Spleen (tissue), 11 donors: ENCODE results near the gene GSTP1. TPM values are rescaled to one million over a fixed set of nuclear protein-coding genes. Genes with fewer than 3 reads are reported as not detected.

Source experiments
- DNase-seq: peaks from one replicate; pipeline ENCODE4 v3.0.0-alpha.2; 2020
- H3K27ac ChIP-seq, 8 donors: fragments of 200-600 bp; sonication (generic) in 7 of 8; 1 replicate in 4 of 8; 2 replicates in 4 of 8; pipeline versions ENCODE4 v1.5.0 to v1.8.0; 2016 to 2021; ENCODE audit warnings: inconsistent platforms in 4 of 8, mild to moderate bottlenecking in 4 of 8, moderate library complexity in 1 of 8
- H3K27me3 ChIP-seq, 7 donors: fragments of 200-600 bp; sonication (generic) in 6 of 7; replicated peaks in 1 of 7; 1 replicate in 4 of 7; 2 replicates in 3 of 7; pipeline versions ENCODE4 v1.5.0 to v1.8.0; 2016 to 2021; ENCODE audit warnings: inconsistent platforms in 3 of 7, mild to moderate bottlenecking in 1 of 7
- H3K36me3 ChIP-seq, 6 donors: fragments of 200-600 bp; sonication (generic) in 5 of 6; 1 replicate in 4 of 6; 2 replicates in 2 of 6; pipeline versions ENCODE4 v1.5.0 to v1.8.0; 2016 to 2021; ENCODE audit warnings: inconsistent platforms in 2 of 6
- H3K4me1 ChIP-seq, 6 donors: fragments of 200-600 bp; sonication (generic) in 5 of 6; 1 replicate in 3 of 6; 2 replicates in 3 of 6; pipeline versions ENCODE4 v1.5.0 to v1.8.0; 2016 to 2021; ENCODE audit warnings: inconsistent platforms in 3 of 6
- H3K4me3 ChIP-seq, 8 donors: fragments of 200-600 bp; sonication (generic) in 7 of 8; 1 replicate in 4 of 8; 2 replicates in 4 of 8; pipeline versions ENCODE4 v1.5.0 to v1.8.0; 2016 to 2021; ENCODE audit warnings: inconsistent platforms in 4 of 8, mild to moderate bottlenecking in 4 of 8, moderate library complexity in 2 of 8
- H3K9me3 ChIP-seq, 8 donors: fragments of 200-600 bp; sonication (generic) in 7 of 8; 1 replicate in 4 of 8; 2 replicates in 4 of 8; pipeline versions ENCODE4 v1.5.0 to v1.8.0; 2016 to 2021; ENCODE audit warnings: inconsistent platforms in 4 of 8
- POLR2A ChIP-seq, 3 donors: fragments of 450-650 bp; IDR thresholded peaks; one replicate each; pipeline ENCODE4 v1.5.1; 2017; ENCODE audit warnings: antibody characterized with exemption in 3 of 3, mild to moderate bottlenecking in 1 of 3
- POLR2AphosphoS5 ChIP-seq, 3 donors: sonication (generic); formaldehyde crosslinking; IDR thresholded peaks; one replicate each; pipeline ENCODE4 v1.5.1; 2017; ENCODE audit warnings: antibody characterized with exemption in 3 of 3
- WGBS, 5 donors: extraction: QIAGEN DNeasy Blood & Tissue Kit in 3 of 5; methylation state at CpG; one replicate each; pipeline versions ENCODE4 v1.1.5 to v1.1.7; 2013 to 2018; 5-methylcytosine and 5-hydroxymethylcytosine counted together
- intact Hi-C: fragments of 100-400 bp; cut with DNase I; formaldehyde crosslinking; loops from one replicate; pipeline ENCODE4 v1.15.0; 2023; ENCODE audit warnings: low total_unique reads
- polyA plus RNA-seq, 3 donors: library from polyadenylated mRNA; stranded (reverse); fragments of 200-250 nt; gene quantifications; one replicate each; pipeline ENCODE4 v1.2.1, GENCODE V29; 2013
- total RNA-seq, 7 donors: library from RNA; depleted of rRNA in 3 of 7; stranded (reverse); fragments of >200 nt in 3 of 7; fragmentation: NEBNext Ultra II Directional in 4 of 7; extraction: Animal tissue kit (Norgen Biotek cat#: 25700) in 4 of 7; gene quantifications; one replicate each; pipeline versions ENCODE4 v1.1.0 to v1.2.1, GENCODE V29; 2016 to 2021
- TF ChIP-seq, protein P1 (sequence below), 11 experiments: fragments of 200-600 bp in 7 of 11; fragments of 450-650 bp in 4 of 11; sonication (generic) in 4 of 11; IDR thresholded peaks in 8 of 11; conservative IDR thresholded peaks in 3 of 11; 1 replicate in 7 of 11; 2 replicates in 4 of 11; pipeline versions ENCODE4 v1.4.0 to v1.8.0; 2016 to 2021; ENCODE audit warnings: antibody characterized with exemption in 11 of 11, inconsistent platforms in 4 of 11, mild to moderate bottlenecking in 1 of 11
- donor health status: healthy with polysubstance abuse.
- donor health status: DM: no; HTN: no; CAD: no; lungs with moderate emphysema.
- donor health status: DM: no; HTN: no; CAD: no.
- donor health status: Bipolar disorder and iron deficiency.
- donor health status: healthy.
- donor health status: DM: no; HTN: no; CAD: no.
- donor health status: DM: yes; HTN: yes; CAD: no.

The GSTP1 gene
- total and polyA plus RNA-seq, 10 donors, result 211 to 399 (median 296) TPM

DNA sequence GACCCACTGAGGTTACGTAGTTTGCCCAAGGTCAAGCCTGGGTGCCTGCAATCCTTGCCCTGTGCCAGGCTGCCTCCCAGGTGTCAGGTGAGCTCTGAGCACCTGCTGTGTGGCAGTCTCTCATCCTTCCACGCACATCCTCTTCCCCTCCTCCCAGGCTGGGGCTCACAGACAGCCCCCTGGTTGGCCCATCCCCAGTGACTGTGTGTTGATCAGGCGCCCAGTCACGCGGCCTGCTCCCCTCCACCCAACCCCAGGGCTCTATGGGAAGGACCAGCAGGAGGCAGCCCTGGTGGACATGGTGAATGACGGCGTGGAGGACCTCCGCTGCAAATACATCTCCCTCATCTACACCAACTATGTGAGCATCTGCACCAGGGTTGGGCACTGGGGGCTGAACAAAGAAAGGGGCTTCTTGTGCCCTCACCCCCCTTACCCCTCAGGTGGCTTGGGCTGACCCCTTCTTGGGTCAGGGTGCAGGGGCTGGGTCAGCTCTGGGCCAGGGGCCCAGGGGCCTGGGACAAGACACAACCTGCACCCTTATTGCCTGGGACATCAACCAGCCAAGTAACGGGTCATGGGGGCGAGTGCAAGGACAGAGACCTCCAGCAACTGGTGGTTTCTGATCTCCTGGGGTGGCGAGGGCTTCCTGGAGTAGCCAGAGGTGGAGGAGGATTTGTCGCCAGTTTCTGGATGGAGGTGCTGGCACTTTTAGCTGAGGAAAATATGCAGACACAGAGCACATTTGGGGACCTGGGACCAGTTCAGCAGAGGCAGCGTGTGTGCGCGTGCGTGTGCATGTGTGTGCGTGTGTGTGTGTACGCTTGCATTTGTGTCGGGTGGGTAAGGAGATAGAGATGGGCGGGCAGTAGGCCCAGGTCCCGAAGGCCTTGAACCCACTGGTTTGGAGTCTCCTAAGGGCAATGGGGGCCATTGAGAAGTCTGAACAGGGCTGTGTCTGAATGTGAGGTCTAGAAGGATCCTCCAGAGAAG, 1.6 kb downstream of the GSTP1 start:
- intact Hi-C loops, result no loop called here
- TF ChIP-seq, protein P1, sequence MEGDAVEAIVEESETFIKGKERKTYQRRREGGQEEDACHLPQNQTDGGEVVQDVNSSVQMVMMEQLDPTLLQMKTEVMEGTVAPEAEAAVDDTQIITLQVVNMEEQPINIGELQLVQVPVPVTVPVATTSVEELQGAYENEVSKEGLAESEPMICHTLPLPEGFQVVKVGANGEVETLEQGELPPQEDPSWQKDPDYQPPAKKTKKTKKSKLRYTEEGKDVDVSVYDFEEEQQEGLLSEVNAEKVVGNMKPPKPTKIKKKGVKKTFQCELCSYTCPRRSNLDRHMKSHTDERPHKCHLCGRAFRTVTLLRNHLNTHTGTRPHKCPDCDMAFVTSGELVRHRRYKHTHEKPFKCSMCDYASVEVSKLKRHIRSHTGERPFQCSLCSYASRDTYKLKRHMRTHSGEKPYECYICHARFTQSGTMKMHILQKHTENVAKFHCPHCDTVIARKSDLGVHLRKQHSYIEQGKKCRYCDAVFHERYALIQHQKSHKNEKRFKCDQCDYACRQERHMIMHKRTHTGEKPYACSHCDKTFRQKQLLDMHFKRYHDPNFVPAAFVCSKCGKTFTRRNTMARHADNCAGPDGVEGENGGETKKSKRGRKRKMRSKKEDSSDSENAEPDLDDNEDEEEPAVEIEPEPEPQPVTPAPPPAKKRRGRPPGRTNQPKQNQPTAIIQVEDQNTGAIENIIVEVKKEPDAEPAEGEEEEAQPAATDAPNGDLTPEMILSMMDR (IDR thresholded peaks at IDR 0.05 in 8 of 11, conservative IDR thresholded peaks at IDR 0.05 in 3 of 11), result no peak
- TF ChIP-seq POLR2A (IDR thresholded peaks at IDR 0.05) (no peak), POLR2AphosphoS5 (IDR thresholded peaks at IDR 0.05) (no peak)
- peaks cover 0 to 45% (median 4%) of the 10 kb centered on the region in 6 donors for H3K36me3 ChIP-seq
- H3K9me3 ChIP-seq, result no peaks in the 10 kb centered on the region
- peaks cover 0 to 3% (median 0%) of the 10 kb centered on the region in 7 donors for H3K27me3 ChIP-seq
- H3K27ac ChIP-seq, result peak overlapping the region in 7 of 8 donors; percentile 87 to 96 (median 94)
- 86 to 92% (median 87%) methylated on average over 21 of the region's 21 CpGs for WGBS, 5 donors
- peaks cover 24 to 84% (median 67%) of the 10 kb centered on the region in 6 donors for H3K4me1 ChIP-seq
- peak overlapping the region in 6 of 8 donors; percentile 58 to 79 (median 66) for H3K4me3 ChIP-seq
- DNase-seq, result no peak

GRCh38 chr11:67585911-67586310, 2.3 kb downstream of the GSTP1 start:
- Histone ChIP-seq H3K36me3 (peaks cover 0 to 45% (median 4%) of the 10 kb centered on the region in 6 donors), H3K27me3 (no peaks in the 10 kb centered on the region), H3K27ac (peak overlapping the region in 5 of 8 donors; percentile 22 to 94 (median 78)), H3K9me3 (no peaks in the 10 kb centered on the region), H3K4me3 (no peak overlapping the region), H3K4me1 (peaks cover 24 to 89% (median 68%) of the 10 kb centered on the region in 6 donors)
- DNase-seq, result no peak
- intact Hi-C loops, result no loop called here
- WGBS, 5 donors, result 79 to 95% (median 87%) methylated on average over 4 of the region's 4 CpGs
- no peak for TF ChIP-seq POLR2AphosphoS5 (IDR thresholded peaks at IDR 0.05)
- TF ChIP-seq, protein P1 (IDR thresholded peaks at IDR 0.05 in 8 of 11, conservative IDR thresholded peaks at IDR 0.05 in 3 of 11), result no peak
- no peak for TF ChIP-seq POLR2A (IDR thresholded peaks at IDR 0.05)

DNA sequence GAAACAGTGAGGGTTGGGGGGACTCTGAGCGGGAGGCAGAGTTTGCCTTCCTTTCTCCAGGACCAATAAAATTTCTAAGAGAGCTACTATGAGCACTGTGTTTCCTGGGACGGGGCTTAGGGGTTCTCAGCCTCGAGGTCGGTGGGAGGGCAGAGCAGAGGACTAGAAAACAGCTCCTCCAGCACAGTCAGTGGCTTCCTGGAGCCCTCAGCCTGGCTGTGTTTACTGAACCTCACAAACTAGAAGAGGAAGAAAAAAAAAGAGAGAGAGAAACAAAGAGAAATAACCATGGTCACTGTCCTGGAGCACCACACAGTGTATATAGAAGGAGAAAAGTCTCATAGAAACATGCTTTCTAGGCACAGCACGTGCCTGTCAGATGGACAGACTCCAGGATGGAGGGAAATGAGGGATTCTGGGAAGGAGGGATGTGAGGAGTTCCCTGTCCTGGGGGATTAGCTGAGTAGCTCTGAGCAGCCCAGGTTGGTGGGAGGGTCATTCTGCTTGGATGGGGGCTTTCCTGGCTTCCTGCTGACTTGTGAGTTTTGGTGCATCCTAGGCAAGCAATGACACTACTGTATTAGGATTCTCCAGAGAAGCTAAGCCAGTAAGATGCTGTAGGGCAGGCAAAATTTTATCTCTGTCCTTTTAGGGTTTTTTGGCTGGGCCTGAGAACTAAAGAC, 3.1 kb downstream of the GSTP1 start:
- Histone ChIP-seq H3K4me3 (no peak overlapping the region), H3K27me3 (no peaks in the 10 kb centered on the region), H3K9me3 (no peaks in the 10 kb centered on the region), H3K36me3 (peaks cover 0 to 45% (median 4%) of the 10 kb centered on the region in 6 donors), H3K27ac (peak overlapping the region; percentile 2 to 94 (median 77)), H3K4me1 (peaks cover 24 to 89% (median 68%) of the 10 kb centered on the region in 6 donors)
- TF ChIP-seq, protein P1 (IDR thresholded peaks at IDR 0.05 in 8 of 11, conservative IDR thresholded peaks at IDR 0.05 in 3 of 11), result no peak
- no peak for TF ChIP-seq POLR2AphosphoS5 (IDR thresholded peaks at IDR 0.05)
- TF ChIP-seq POLR2A (IDR thresholded peaks at IDR 0.05), result no peak
- DNase-seq, result no peak
- whole genome bisulfite sequencing, 5 donors, result 49 to 77% (median 71%) methylated on average over 5 of the region's 5 CpGs
- intact Hi-C loops, result no loop called here
